Kidney (tissue), 14 donors: ENCODE measurements around the gene THPO. TPM values are rescaled to one million over a fixed set of nuclear protein-coding genes. Genes with fewer than 3 reads are reported as not detected.

Source experiments
- DNase-seq, 5 donors: peaks; one replicate each; pipeline ENCODE4 v3.0.0-alpha.2; 2013 to 2020
- FAIRE-seq: peaks from 2 replicates; lab custom pipeline; 2012; peaks lifted over from hg19 to GRCh38; lab: Jason Lieb, UNC
- H3K27ac ChIP-seq, 2 donors: one replicate each; pipeline ENCODE4 v1.7.0; 2013; ENCODE audit warnings: low read depth in 2 of 2, low read length in 2 of 2, inconsistent platforms in 1 of 2
- H3K27me3 ChIP-seq: one replicate; pipeline ENCODE4 v1.7.1; 2013; ENCODE audit warnings: low read length, inconsistent platforms; ENCODE audit not compliant: control insufficient read depth, insufficient read depth
- H3K36me3 ChIP-seq, 3 donors: one replicate each; pipeline versions ENCODE4 v1.7.0 to v1.7.1; 2013; ENCODE audit warnings: low read length in 3 of 3, control low read depth in 1 of 3, inconsistent platforms in 1 of 3; ENCODE audit not compliant: insufficient read depth in 3 of 3, control insufficient read depth in 2 of 3
- H3K4me1 ChIP-seq, 3 donors: one replicate each; pipeline versions ENCODE4 v1.7.0 to v1.7.1; 2013; ENCODE audit warnings: low read length in 3 of 3, inconsistent platforms in 1 of 3, low read depth in 1 of 3; ENCODE audit not compliant: control insufficient read depth in 2 of 3, insufficient read depth in 2 of 3
- H3K4me3 ChIP-seq, 3 donors: one replicate each; pipeline versions ENCODE4 v1.7.0 to v1.8.1; 2013; ENCODE audit warnings: low read length in 3 of 3, control low read depth in 1 of 3, inconsistent platforms in 1 of 3
- H3K9ac ChIP-seq, 3 donors: one replicate each; pipeline versions ENCODE4 v1.7.0 to v1.7.1; 2013; ENCODE audit warnings: low read length in 3 of 3, control low read depth in 1 of 3, inconsistent platforms in 1 of 3
- H3K9me3 ChIP-seq, 3 donors: one replicate each; pipeline versions ENCODE4 v1.7.0 to v1.7.1; 2013; ENCODE audit warnings: low read length in 3 of 3, control low read depth in 1 of 3, inconsistent platforms in 1 of 3; ENCODE audit not compliant: control insufficient read depth in 2 of 3, insufficient read depth in 1 of 3
- intact Hi-C: fragments of 100-400 bp; cut with DNase I; formaldehyde crosslinking; loops from one replicate; pipeline ENCODE4 v1.11.1; 2022
- polyA plus RNA-seq: library from polyadenylated mRNA; stranded (reverse); fragments of 350-450 nt; fragmentation: Illumina TruSeq; extraction: RNeasy Lipid Tissue Mini Kit (QIAGEN cat#74804); gene quantifications from one replicate; pipeline ENCODE4 v1.2.3, GENCODE V29; 2014; ENCODE audit warnings: low read depth, low replicate concordance; ENCODE audit not compliant: insufficient read depth
- total RNA-seq: library from RNA; stranded (reverse); fragmentation: NEBNext Ultra II Directional; extraction: Animal tissue kit (Norgen Biotek cat#: 25700); gene quantifications from one replicate; pipeline ENCODE4 v1.2.1, GENCODE V29; 2021
- TF ChIP-seq, protein P1 (sequence below): IDR thresholded peaks from 3 replicates; pipeline ENCODE4 v1.5.1; 2012; ENCODE audit warnings: mild to moderate bottlenecking, moderate library complexity, borderline replicate concordance; ENCODE audit not compliant: insufficient read depth; ENCODE audit errors: extremely low read depth
- donor health status: control.
- donor health status: control.
- donor health status: control.
- donor health status: control.
- donor health status: control.
- donor health status: DM: yes; HTN: yes; CAD: no.
- donor health status: Normal renal cell carcinoma (clear cell type).

Gene THPO
- total and polyA plus RNA-seq, 2 donors from 2014 or later, result 0.85 to 5.7 TPM

DNA sequence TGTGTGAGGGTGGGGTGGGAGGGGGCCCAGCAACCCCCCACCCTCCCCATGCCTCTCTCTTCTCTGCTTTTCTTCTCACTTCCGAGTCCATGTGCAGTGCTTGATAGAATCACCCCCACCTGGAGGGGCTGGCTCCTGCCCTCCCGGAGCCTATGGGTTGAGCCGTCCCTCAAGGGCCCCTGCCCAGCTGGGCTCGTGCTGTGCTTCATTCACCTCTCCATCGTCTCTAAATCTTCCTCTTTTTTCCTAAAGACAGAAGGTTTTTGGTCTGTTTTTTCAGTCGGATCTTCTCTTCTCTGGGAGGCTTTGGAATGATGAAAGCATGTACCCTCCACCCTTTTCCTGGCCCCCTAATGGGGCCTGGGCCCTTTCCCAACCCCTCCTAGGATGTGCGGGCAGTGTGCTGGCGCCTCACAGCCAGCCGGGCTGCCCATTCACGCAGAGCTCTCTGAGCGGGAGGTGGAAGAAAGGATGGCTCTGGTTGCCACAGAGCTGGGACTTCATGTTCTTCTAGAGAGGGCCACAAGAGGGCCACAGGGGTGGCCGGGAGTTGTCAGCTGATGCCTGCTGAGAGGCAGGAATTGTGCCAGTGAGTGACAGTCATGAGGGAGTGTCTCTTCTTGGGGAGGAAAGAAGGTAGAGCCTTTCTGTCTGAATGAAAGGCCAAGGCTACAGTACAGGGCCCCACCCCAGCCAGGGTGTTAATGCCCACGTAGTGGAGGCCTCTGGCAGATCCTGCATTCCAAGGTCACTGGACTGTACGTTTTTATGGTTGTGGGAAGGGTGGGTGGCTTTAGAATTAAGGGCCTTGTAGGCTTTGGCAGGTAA lies 32.5 kb downstream of the THPO start:
- intact Hi-C loops, result no loop called here
- Histone ChIP-seq H3K9ac (no peak overlapping the region), H3K27ac (peak overlapping the region in 1 of 2 donors; percentile 48), H3K36me3 (peaks cover 2 to 6% (median 6%) of the 10 kb centered on the region in 3 donors), H3K4me3 (no peak overlapping the region), H3K4me1 (peaks cover 0 to 8% (median 4%) of the 10 kb centered on the region in 3 donors), H3K9me3 (no peaks in the 10 kb centered on the region), H3K27me3 (no peaks in the 10 kb centered on the region)
- FAIRE-seq (no peak), DNase-seq (peak; percentile 72 to 93 (median 86))
- TF ChIP-seq, protein P1, sequence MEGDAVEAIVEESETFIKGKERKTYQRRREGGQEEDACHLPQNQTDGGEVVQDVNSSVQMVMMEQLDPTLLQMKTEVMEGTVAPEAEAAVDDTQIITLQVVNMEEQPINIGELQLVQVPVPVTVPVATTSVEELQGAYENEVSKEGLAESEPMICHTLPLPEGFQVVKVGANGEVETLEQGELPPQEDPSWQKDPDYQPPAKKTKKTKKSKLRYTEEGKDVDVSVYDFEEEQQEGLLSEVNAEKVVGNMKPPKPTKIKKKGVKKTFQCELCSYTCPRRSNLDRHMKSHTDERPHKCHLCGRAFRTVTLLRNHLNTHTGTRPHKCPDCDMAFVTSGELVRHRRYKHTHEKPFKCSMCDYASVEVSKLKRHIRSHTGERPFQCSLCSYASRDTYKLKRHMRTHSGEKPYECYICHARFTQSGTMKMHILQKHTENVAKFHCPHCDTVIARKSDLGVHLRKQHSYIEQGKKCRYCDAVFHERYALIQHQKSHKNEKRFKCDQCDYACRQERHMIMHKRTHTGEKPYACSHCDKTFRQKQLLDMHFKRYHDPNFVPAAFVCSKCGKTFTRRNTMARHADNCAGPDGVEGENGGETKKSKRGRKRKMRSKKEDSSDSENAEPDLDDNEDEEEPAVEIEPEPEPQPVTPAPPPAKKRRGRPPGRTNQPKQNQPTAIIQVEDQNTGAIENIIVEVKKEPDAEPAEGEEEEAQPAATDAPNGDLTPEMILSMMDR, result peak; percentile 41

DNA sequence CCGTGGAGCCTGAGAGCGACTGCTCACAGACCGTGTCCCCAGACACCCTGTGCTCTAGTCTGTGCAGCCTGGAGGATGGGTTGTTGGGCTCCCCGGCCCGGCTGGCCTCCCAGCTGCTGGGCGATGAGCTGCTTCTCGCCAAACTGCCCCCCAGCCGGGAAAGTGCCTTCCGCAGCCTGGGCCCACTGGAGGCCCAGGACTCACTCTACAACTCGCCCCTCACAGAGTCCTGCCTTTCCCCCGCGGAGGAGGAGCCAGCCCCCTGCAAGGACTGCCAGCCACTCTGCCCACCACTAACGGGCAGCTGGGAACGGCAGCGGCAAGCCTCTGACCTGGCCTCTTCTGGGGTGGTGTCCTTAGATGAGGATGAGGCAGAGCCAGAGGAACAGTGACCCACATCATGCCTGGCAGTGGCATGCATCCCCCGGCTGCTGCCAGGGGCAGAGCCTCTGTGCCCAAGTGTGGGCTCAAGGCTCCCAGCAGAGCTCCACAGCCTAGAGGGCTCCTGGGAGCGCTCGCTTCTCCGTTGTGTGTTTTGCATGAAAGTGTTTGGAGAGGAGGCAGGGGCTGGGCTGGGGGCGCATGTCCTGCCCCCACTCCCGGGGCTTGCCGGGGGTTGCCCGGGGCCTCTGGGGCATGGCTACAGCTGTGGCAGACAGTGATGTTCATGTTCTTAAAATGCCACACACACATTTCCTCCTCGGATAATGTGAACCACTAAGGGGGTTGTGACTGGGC lies 33.3 kb downstream of the THPO start:
- FAIRE-seq (no peak), DNase-seq (no peak)
- Histone ChIP-seq H3K27ac (no peak overlapping the region), H3K4me3 (no peak overlapping the region), H3K27me3 (no peaks in the 10 kb centered on the region), H3K36me3 (peaks cover 2 to 6% (median 6%) of the 10 kb centered on the region in 3 donors), H3K9ac (no peak overlapping the region), H3K9me3 (no peaks in the 10 kb centered on the region), H3K4me1 (peaks cover 0 to 4% (median 4%) of the 10 kb centered on the region in 3 donors)
- TF ChIP-seq, protein P1, result no peak
- intact Hi-C loops, result no loop called here

DNA sequence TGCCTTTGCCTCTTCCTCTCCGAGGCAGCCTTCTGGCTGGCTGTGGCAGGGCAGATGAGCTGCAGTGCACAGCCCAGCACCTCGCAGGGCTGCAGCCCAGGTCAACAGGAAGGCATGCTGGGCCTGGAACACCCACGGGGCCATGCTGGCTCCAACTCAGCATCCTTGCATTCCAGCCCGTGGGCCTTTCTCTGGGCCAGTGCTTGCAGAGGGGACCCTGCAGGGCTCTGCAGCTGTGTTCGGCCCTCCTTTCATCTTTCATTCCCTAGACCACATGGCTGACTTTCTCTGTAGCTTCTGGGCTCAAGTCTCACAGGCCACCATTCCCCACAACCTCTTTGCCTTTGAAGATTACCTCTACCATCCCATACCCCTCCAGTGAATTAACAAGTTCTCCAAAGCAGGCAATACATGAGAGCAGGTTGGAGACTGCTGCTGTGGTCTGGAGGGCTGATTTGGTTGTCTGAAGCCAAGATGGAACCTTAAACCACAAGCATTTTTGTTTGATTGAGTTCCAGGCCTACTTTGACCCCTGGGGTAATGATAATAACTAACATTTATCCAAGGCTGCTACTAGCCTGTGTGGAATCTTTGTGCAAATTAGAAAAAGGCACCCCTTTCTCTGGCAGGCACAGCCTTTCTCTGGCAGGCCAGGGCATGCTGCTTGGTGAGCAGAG lies 34.7 kb downstream of the THPO start:
- intact Hi-C loops, result no loop called here
- FAIRE-seq (no peak), DNase-seq (no peak)
- TF ChIP-seq, protein P1, result no peak
- peaks cover 0 to 8% (median 0%) of the 10 kb centered on the region in 3 donors for H3K4me1 ChIP-seq
- H3K27me3 ChIP-seq, result no peaks in the 10 kb centered on the region
- no peak overlapping the region for H3K9ac ChIP-seq
- H3K4me3 ChIP-seq, result no peak overlapping the region
- no peak overlapping the region for H3K27ac ChIP-seq
- H3K9me3 ChIP-seq, result no peaks in the 10 kb centered on the region
- H3K36me3 ChIP-seq, result peaks cover 2 to 6% (median 6%) of the 10 kb centered on the region in 3 donors
